Naive thymus-derived CD8-positive, alpha-beta T cell (primary cell): ENCODE data around the gene WDSUB1. TPM values are rescaled to one million over a fixed set of nuclear protein-coding genes. Genes with fewer than 3 reads are reported as not detected.

Experiments used
- ATAC-seq, 2 donors: fragments of 150-1000 bp; cut with Tn5 transposase in 1 of 2; sonication (Bioruptor Pico), chemical (Tn5 transposase) in 1 of 2; 1 replicate in 1 of 2; 2 replicates in 1 of 2; pipeline ENCODE4 v1.10.0; 2021; ENCODE audit warnings: mild to moderate bottlenecking in 2 of 2, moderate library complexity in 2 of 2
- POLR2A ChIA-PET: fragments of 350-600 bp; sonication (Branson Sonifier 250); formaldehyde crosslinking; loops from one replicate; lab custom pipeline; 2021; ENCODE audit warnings: antibody characterized with exemption; lab: Charles Lee
- DNase-seq, 10 donors: peaks; one replicate each; pipeline versions ENCODE4 v3.0.0 to v3.0.0-alpha.2; 2020 to 2022
- H3K27ac Mint-ChIP-seq, 10 donors: one replicate each; pipeline ENCODE4 v1.8.0; 2020 to 2022; ENCODE audit warnings: mild to moderate bottlenecking in 10 of 10, mixed read lengths in 10 of 10, moderate library complexity in 4 of 10, inconsistent platforms in 1 of 10
- H3K27me3 Mint-ChIP-seq, 5 donors: one replicate each; pipeline ENCODE4 v1.8.0; 2021 to 2022; ENCODE audit warnings: mixed read lengths in 5 of 5
- H3K36me3 Mint-ChIP-seq, 3 donors: one replicate each; pipeline ENCODE4 v1.8.0; 2020 to 2022; ENCODE audit warnings: mixed read lengths in 3 of 3, mild to moderate bottlenecking in 2 of 3, inconsistent platforms in 1 of 3
- H3K4me1 Mint-ChIP-seq, 4 donors: one replicate each; pipeline ENCODE4 v1.8.0; 2021 to 2022; ENCODE audit warnings: mixed read lengths in 4 of 4
- H3K4me3 Mint-ChIP-seq, 10 donors: one replicate each; pipeline ENCODE4 v1.8.0; 2020 to 2022; ENCODE audit warnings: mild to moderate bottlenecking in 10 of 10, mixed read lengths in 10 of 10, moderate library complexity in 6 of 10, inconsistent platforms in 1 of 10
- H3K9me3 Mint-ChIP-seq, 9 donors: one replicate each; pipeline ENCODE4 v1.8.0; 2020 to 2022; ENCODE audit warnings: mixed read lengths in 9 of 9, mild to moderate bottlenecking in 3 of 9, inconsistent platforms in 1 of 9, moderate library complexity in 1 of 9
- polyA plus RNA-seq, 3 donors: library from polyadenylated mRNA; unstranded; fragments of 300-500 nt; fragmentation: Illumina TruSeq; gene quantifications; one replicate each; pipeline ENCODE4 v1.2.3, GENCODE V29; 2021
- total RNA-seq, 8 experiments: library from RNA in 2 of 8; stranded (reverse) in 2 of 8; gene quantifications; one replicate each; pipeline ENCODE4 v1.2.3 and lab custom pipeline; 2021 to 2026

WDSUB1 gene
- total and polyA plus RNA-seq, 5 experiments from 2014 or later: 7.5 to 9.0 (median 8.5) TPM

GRCh38 chr2:159262904-159263303 lies 23.6 kb downstream of the WDSUB1 start:
- no peak overlapping the region for H3K4me3 Mint-ChIP-seq
- no peak for DNase-seq
- no peaks in the 10 kb centered on the region for H3K9me3 Mint-ChIP-seq
- H3K27me3 Mint-ChIP-seq: no peaks in the 10 kb centered on the region
- H3K4me1 Mint-ChIP-seq: peaks cover 0 to 5% (median 0%) of the 10 kb centered on the region in 4 donors
- H3K36me3 Mint-ChIP-seq: peaks cover 5 to 42% (median 20%) of the 10 kb centered on the region in 3 donors
- H3K27ac Mint-ChIP-seq: no peak overlapping the region
- POLR2A ChIA-PET: no interaction called here
- ATAC-seq: no peak

DNA sequence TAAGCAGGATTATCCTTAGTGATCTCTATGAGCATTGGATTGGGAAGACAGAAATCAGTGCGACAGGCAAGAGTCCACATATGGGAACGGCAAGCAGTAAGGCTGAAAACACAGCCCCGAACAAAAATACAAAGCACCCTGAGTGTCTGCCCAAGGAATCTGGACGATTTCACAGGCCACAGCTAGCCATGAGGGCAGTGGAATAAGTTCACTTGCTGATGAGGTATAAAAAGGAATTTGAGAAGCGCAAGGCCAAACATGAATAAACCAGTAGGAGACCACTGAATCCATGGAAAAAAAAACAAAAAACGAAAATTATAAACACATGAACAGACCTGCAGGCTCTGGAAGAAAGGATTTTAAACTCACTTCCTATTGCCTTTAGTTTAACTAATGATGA lies 24.3 kb downstream of the WDSUB1 start:
- DNase-seq: no peak
- H3K4me3 Mint-ChIP-seq: no peak overlapping the region
- POLR2A ChIA-PET: no interaction called here
- ATAC-seq: no peak
- no peaks in the 10 kb centered on the region for H3K27me3 Mint-ChIP-seq
- peaks cover 5 to 43% (median 20%) of the 10 kb centered on the region in 3 donors for H3K36me3 Mint-ChIP-seq
- no peaks in the 10 kb centered on the region for H3K9me3 Mint-ChIP-seq
- H3K27ac Mint-ChIP-seq: peak overlapping the region in 1 of 10 donors; percentile 27
- peaks cover 0 to 3% (median 0%) of the 10 kb centered on the region in 4 donors for H3K4me1 Mint-ChIP-seq

GRCh38 chr2:159256159-159256558 lies 30.3 kb downstream of the WDSUB1 start:
- peaks cover 0 to 42% (median 26%) of the 10 kb centered on the region in 3 donors for H3K36me3 Mint-ChIP-seq
- H3K27ac Mint-ChIP-seq: peak overlapping the region in 2 of 10 donors; percentile 26 to 48
- no peaks in the 10 kb centered on the region for H3K4me1 Mint-ChIP-seq
- no peak for ATAC-seq
- no peak for DNase-seq
- POLR2A ChIA-PET: no interaction called here
- no peaks in the 10 kb centered on the region for H3K9me3 Mint-ChIP-seq
- H3K27me3 Mint-ChIP-seq: no peaks in the 10 kb centered on the region
- H3K4me3 Mint-ChIP-seq: no peak overlapping the region

DNA sequence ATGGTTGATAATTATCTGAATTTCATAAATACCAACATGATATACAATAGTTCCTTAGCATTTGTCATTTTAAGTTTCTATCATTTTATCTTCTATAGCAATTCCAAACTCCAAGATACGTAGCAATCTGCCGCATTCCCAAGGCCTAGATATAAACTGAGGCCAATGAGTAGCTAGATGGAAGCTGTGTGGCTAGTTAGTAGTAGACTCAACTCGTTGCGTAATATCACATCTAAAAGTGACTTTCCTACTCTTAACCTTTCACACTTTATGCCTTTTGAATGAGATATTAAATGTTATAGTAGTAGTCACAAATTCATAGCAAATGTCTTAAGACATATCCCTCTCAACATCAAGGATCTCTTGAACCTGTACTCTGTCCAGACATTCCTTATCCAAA lies 33.6 kb downstream of the WDSUB1 start:
- Mint-ChIP-seq H3K4me3 (no peak overlapping the region), H3K27ac (no peak overlapping the region), H3K9me3 (no peaks in the 10 kb centered on the region), H3K27me3 (no peaks in the 10 kb centered on the region), H3K36me3 (peaks cover 0 to 51% (median 30%) of the 10 kb centered on the region in 3 donors), H3K4me1 (peaks cover 3 to 15% (median 9%) of the 10 kb centered on the region in 4 donors)
- DNase-seq (no peak), ATAC-seq (no peak)
- POLR2A ChIA-PET: interaction anchor here (0.5 kb wide), 1 partner anchor 129 kb away, joined by 5 read pairs; no protein-coding TSS in a partner anchor

GRCh38 chr2:159251296-159252173 lies 35.0 kb downstream of the WDSUB1 start:
- H3K27me3 Mint-ChIP-seq: no peaks in the 10 kb centered on the region
- no peak for DNase-seq
- no peak for ATAC-seq
- H3K36me3 Mint-ChIP-seq: peaks cover 0 to 55% (median 41%) of the 10 kb centered on the region in 3 donors
- no peak overlapping the region for H3K27ac Mint-ChIP-seq
- POLR2A ChIA-PET: no interaction called here
- peaks cover 3 to 15% (median 9%) of the 10 kb centered on the region in 4 donors for H3K4me1 Mint-ChIP-seq
- peaks cover 0 to 1% (median 0%) of the 10 kb centered on the region in 9 donors for H3K9me3 Mint-ChIP-seq
- H3K4me3 Mint-ChIP-seq: no peak overlapping the region

DNA sequence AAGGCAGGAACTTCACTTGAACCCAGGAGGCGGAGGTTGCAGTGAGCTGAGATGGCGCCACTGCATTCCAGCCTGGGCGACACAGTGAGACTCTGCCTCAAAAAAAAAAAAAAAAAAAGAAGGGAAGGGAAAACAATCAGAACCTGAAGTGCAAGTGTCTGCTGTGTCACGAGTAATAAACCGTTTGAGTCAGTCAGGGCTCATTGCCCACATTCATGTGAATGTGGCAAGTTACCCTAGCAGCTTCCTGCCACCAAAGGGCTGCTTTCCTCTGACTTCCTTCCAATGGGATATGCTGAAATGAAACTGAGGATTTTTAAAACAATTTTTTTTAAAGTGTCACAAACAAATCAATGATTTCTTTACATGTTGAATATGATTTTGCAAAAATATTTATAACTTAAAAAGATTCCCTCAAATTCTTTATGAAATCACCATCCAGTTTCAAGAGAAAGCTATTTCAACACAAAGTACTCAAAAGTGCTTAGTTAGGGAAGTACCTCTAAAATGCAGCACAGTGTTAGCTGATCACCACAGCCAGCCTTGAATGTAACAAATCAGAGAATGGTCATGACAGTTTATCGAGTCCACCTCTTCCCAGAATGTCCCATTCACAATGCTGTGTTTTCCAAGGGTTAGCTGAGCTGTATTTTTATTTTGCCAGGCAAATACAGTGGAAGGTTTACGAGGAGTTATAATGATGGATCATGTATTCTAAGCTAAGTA lies 36.4 kb downstream of the WDSUB1 start:
- Mint-ChIP-seq H3K36me3 (peaks cover 6 to 60% (median 48%) of the 10 kb centered on the region in 3 donors), H3K4me1 (peaks cover 3 to 15% (median 9%) of the 10 kb centered on the region in 4 donors), H3K27me3 (no peaks in the 10 kb centered on the region), H3K4me3 (no peak overlapping the region), H3K27ac (peak overlapping the region in 3 of 10 donors; percentile 10 to 59 (median 32)), H3K9me3 (peaks cover 0 to 5% (median 3%) of the 10 kb centered on the region in 9 donors)
- no peak for DNase-seq
- ATAC-seq: no peak
- POLR2A ChIA-PET: interaction anchor here (0.6 kb wide), 1 partner anchor 470 kb away, joined by 3 read pairs; no protein-coding TSS in a partner anchor

GRCh38 chr2:159246325-159246988 lies 40.0 kb downstream of the WDSUB1 start:
- Mint-ChIP-seq H3K27me3 (no peaks in the 10 kb centered on the region), H3K4me1 (peaks cover 5 to 17% (median 11%) of the 10 kb centered on the region in 4 donors), H3K9me3 (peaks cover 0 to 5% (median 3%) of the 10 kb centered on the region in 9 donors), H3K36me3 (peaks cover 15 to 73% (median 43%) of the 10 kb centered on the region in 3 donors), H3K27ac (no peak overlapping the region), H3K4me3 (no peak overlapping the region)
- POLR2A ChIA-PET: interaction anchor here (0.6 kb wide), 1 partner anchor 19 kb away, joined by 4 read pairs; no protein-coding TSS in a partner anchor
- ATAC-seq (no peak), DNase-seq (no peak)

DNA sequence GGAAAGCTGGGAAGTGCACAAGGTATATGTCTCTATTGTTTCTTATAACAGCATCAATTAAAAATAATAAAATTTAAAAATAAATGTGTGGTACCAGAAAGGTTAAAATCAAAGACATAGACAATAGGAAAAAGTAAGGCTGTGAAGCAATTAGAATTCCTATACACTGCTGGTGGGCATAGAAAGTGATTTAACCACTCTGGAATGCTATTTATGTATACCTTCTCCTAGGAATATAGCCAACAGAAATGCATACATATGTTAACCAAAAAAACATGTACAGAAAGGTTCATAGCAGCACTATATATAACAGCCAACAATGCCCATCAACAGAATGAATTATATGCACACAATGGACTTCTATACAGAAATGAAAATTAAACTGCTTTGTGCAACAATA lies 43.0 kb downstream of the WDSUB1 start:
- Mint-ChIP-seq H3K4me3 (no peak overlapping the region), H3K27ac (peak overlapping the region in 1 of 10 donors; percentile 9), H3K27me3 (no peaks in the 10 kb centered on the region), H3K36me3 (peaks cover 15 to 84% (median 58%) of the 10 kb centered on the region in 3 donors), H3K9me3 (peaks cover 0 to 5% (median 3%) of the 10 kb centered on the region in 9 donors), H3K4me1 (peaks cover 0 to 7% (median 1%) of the 10 kb centered on the region in 4 donors)
- POLR2A ChIA-PET: no interaction called here
- ATAC-seq: no peak
- DNase-seq: no peak

- Mint-ChIP-seq H3K27me3 (no peaks in the 10 kb centered on the region), H3K4me1 (peaks cover 0 to 1% (median 0%) of the 10 kb centered on the region in 4 donors), H3K36me3 (peaks cover 0 to 54% (median 25%) of the 10 kb centered on the region in 3 donors), H3K4me3 (no peak overlapping the region), H3K27ac (no peak overlapping the region), H3K9me3 (no peaks in the 10 kb centered on the region)
- DNase-seq: no peak
- POLR2A ChIA-PET: no interaction called here
- no peak for ATAC-seq
These were observed 51.6 kb downstream of the WDSUB1 start for GRCh38 chr2:159234868-159235267.

DNA sequence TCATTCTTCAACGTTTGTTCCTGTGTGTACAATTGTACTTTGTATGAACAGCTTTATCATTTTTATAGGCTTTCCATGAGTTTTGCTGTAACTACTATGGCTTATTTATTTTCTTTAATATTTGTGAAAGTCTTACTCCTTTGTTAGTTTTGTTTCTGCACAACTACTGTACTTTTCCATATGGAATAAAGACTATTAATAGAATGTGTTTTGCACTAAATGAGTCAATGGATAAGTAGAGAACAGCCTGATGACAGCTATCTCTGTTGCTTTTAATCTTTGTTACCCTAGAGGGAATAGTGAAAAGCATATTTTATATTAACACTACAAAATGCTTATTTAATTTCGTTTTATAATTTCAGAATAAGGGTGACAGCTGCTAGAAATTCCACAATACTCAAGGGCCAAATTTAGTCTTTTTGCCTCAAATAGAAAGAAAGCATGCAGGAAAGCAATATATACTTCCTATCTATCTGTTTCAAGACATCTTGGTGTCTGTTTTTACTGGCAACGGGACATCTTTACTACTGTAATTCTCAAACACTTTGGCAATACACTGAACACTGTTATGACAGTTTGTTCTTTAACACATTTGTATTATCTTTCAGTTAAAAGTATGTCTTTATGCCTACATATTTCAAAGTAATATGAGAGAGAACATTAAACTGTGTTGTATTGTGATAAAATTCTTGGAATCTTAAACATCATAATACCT lies 53.9 kb downstream of the WDSUB1 start:
- Mint-ChIP-seq H3K9me3 (no peaks in the 10 kb centered on the region), H3K27me3 (no peaks in the 10 kb centered on the region), H3K4me3 (no peak overlapping the region), H3K4me1 (peaks cover 13 to 24% (median 19%) of the 10 kb centered on the region in 4 donors), H3K36me3 (peaks cover 0 to 39% (median 16%) of the 10 kb centered on the region in 3 donors), H3K27ac (peak overlapping the region in 1 of 10 donors; percentile 10)
- no peak for ATAC-seq
- POLR2A ChIA-PET: interaction anchor here (0.8 kb wide), 1 partner anchor 54 kb away, joined by 3 read pairs; the partner anchor contains the start of gene WDSUB1
- DNase-seq: no peak

DNA sequence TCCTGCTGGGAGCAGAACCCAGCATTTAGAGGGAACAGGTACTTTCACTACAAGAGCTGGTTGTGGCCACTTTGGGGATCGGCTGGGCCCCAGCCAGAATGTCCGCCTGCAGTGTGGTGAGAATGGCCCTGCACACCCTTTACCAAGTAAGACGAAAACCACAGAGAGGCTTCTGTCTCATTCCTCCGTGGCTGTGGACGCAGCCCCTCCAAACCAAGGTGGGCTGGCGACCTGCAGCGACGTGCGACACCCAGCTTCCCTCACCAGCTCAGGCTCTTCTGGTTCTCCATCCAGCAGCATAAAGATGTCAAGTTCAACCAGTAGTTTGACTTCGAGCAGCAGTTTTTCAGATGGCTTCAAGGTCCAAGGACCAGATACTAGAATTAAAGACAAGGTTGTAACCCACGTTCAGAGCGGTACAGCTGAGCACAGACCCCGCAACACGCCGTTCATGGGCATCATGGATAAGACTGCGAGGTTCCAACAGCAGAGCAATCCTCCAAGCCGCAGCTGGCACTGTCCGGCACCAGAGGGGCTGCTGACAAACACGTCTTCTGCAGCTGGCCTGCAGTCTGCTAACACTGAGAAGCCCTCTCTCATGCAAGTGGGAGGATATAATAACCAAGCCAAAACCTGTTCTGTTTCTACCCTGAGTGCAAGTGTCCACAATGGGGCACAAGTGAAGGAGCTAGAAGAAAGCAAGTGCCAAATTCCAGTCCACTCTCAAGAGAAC lies 56.2 kb downstream of the WDSUB1 start:
- H3K36me3 Mint-ChIP-seq: peaks cover 0 to 23% (median 7%) of the 10 kb centered on the region in 3 donors
- peaks cover 18 to 40% (median 39%) of the 10 kb centered on the region in 4 donors for H3K4me1 Mint-ChIP-seq
- no peak for ATAC-seq
- POLR2A ChIA-PET: no interaction called here
- H3K27ac Mint-ChIP-seq: peak overlapping the region in 3 of 10 donors; percentile 56 to 85 (median 63)
- H3K4me3 Mint-ChIP-seq: no peak overlapping the region
- no peaks in the 10 kb centered on the region for H3K9me3 Mint-ChIP-seq
- no peaks in the 10 kb centered on the region for H3K27me3 Mint-ChIP-seq
- DNase-seq: no peak
